HUDEP-2 (cell line): Measurements from ENCODE around the gene ACVRL1.

ENCODE experiments used
- DNase-seq, 76 experiments: peaks; one replicate each; lab custom pipeline; 2025; ENCODE audit not compliant: unreplicated experiment in 76 of 76; lab: John Stamatoyannopoulos, UW

ACVRL1 gene

DNA sequence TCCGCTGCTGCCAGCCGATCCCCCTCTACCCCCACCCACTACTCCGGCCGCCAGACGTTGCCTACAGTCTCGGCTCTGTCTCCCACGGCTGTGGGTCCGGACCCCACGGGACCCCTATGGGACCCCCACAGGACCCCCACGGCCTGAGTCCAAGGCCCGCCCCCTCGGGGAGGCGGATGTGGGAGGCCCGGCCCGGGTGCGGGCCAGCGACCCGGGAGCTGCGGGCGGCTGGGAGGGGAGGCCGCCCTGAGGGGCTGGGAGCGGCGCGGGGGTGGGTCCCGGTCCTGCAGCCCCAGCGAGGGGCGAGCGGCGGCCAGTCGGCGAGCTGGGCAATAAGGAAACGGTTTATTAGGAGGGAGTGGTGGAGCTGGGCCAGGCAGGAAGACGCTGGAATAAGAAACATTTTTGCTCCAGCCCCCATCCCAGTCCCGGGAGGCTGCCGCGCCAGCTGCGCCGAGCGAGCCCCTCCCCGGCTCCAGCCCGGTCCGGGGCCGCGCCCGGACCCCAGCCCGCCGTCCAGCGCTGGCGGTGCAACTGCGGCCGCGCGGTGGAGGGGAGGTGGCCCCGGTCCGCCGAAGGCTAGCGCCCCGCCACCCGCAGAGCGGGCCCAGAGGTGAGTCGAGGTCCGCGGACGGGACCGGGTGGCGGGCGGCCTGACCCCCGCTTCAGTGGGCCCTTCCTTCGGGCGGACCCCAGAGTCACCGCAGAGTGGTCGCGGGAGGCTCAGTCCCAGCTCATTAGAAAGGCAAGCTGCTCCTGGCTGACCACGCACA, at the start of gene ACVRL1:
Gene ACVRL1, plus strand, starts transcription at position 422 of the 773 bp plus-strand sequence. CDS start 4,971 bp downstream, outside the sequence.
- DNase-seq = no peak

DNA sequence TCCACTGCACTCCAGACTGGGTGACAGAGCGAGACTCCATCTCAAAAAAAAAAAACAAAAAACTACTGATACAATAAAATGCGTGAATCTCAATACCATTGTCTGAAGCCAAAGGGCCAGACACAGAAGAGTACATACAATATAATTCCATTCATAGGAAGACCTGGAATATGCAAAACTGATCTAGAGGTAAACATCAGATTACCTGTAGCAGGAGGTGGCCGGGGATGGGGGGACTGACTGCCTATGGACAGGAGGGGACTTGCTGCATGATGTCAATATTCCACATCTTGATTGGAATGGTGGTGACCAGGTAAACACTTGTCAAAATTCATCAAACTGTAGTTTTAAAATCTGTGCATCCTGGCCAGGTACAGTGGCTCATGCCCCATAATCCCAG, 46.3 kb upstream of the ACVRL1 start:
- no peak for DNase-seq

DNA sequence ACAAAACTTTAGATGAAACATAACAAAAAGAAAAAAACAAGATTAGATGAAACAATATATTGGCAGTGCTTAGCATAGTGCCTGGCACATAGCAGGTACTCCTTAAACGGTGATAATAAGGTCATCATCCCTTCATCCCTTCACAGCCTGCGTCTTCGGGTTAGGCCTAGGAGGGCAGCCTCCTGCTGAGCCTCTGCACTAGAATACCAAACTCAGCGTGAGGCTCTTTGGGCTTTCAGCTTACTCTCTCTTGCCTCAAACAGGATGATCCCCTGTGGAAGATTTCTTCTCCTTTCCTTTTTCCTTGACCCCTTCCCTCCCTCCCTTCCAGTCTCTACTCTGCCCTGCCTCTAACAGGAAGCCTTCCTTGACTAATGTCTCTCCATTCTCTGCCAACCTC, 44.4 kb upstream of the ACVRL1 start:
- no peak for DNase-seq

DNA sequence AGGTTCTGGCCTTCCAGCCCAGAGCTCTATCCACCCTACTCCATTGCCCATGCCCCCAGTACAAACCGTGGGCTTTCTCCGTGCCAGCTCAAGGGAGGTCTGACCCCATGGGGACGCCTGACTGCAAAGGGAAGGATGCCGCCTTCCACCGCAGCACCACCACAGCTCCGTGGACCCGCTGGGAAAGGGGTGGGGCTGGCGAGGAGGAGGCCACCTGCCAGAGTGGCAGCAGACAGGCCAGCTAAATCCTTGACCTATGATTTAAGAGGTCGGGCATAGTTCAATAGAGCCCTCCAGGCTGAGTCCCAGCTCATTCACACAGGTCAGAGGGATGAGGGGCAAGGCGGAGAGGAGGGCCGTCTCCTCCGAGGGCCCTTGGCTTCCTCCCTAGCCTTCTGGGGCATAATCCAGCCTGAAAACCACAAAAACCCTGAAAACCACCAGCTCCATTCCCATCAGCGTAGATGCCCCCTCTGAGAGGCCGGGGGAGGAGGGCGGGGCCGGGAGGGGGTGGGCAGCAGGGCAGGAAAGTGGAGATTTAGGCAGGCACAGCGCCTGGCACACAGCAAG, 43.9 kb upstream of the ACVRL1 start:
- no peak for DNase-seq

GRCh38 chr12:51863933-51864832, 43.1 kb upstream of the ACVRL1 start:
- no peak for DNase-seq

- DNase-seq = no peak
Observed at GRCh38 chr12:51864833-51865670, 42.3 kb upstream of the ACVRL1 start.

GRCh38 chr12:51865757-51866270, 41.5 kb upstream of the ACVRL1 start:
- DNase-seq = no peak

- DNase-seq = no peak
Observed at GRCh38 chr12:51866324-51866723, 41.0 kb upstream of the ACVRL1 start.

- DNase-seq = no peak
Observed at GRCh38 chr12:51866762-51867161, 40.5 kb upstream of the ACVRL1 start.

GRCh38 chr12:51867371-51867770, 39.9 kb upstream of the ACVRL1 start:
- DNase-seq = no peak

GRCh38 chr12:51867796-51868428, 39.4 kb upstream of the ACVRL1 start:
- DNase-seq = no peak

- DNase-seq = no peak
Observed at GRCh38 chr12:51868821-51869495, 38.3 kb upstream of the ACVRL1 start.

DNA sequence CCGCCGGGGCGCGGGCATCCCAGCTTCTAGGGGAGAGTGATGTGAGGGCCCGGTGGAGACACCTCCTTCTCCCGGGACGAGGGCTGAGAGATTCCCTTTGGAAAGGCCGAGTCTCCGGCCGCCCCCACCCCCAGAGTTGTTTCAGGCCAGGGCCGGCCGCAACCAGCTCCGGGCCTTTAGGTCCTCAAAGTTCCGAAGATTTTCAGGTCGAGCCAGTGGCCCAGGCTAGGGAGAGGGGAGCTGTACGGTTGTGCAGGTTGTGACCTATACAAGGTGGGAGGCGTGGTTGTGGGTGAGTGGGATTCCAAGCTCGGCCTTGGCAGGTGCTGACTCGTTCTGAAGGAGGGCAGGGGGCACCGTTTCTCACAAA, 37.8 kb upstream of the ACVRL1 start:
- DNase-seq = no peak

- DNase-seq = no peak
Observed at GRCh38 chr12:51869931-51870330, 37.4 kb upstream of the ACVRL1 start.

GRCh38 chr12:51870504-51870903, 36.8 kb upstream of the ACVRL1 start:
- DNase-seq = no peak

GRCh38 chr12:51871126-51871525, 36.2 kb upstream of the ACVRL1 start:
- DNase-seq = peak in 1 of 76 experiments; percentile 4

- DNase-seq = no peak
Observed at GRCh38 chr12:51871918-51872688, 35.2 kb upstream of the ACVRL1 start.

GRCh38 chr12:51872689-51872981, 34.7 kb upstream of the ACVRL1 start:
- no peak for DNase-seq
